K562 (cell line): ENCODE measurements around the gene USP6. TPM values are rescaled to one million over a fixed set of nuclear protein-coding genes. Genes with fewer than 3 reads are reported as not detected.
"Not testable (repeated sequence)": the region's sequence is repeated elsewhere in the genome, so short reads cannot be mapped to it uniquely, and the experiment has no call there.

Source experiments
- ATAC-seq: fragments of 200-7000 bp; cut with Tn5 transposase; 3 replicates; pipeline ENCODE4 v1.9.1; 2020; ENCODE audit warnings: moderate library complexity
- BruUV-seq: library from RNA; stranded (reverse); fragments of 400-500 nt; replicated peaks from 2 replicates; lab custom pipeline; 2021; lab: Mats Ljungman, UMichigan
- CTCF ChIA-PET: fragments of 300-600 bp; formaldehyde crosslinking; extraction: SDS; loops from one replicate; lab custom pipeline; 2021; ENCODE audit warnings: low intra/inter-chr PET ratio; lab: Yijun Ruan, JAX
- POLR2A ChIA-PET: fragments of 300-600, 350-650 bp; sonication (Branson Sonifier 250); formaldehyde crosslinking; extraction: SDS; loops from one replicate; lab custom pipeline; 2021; ENCODE audit warnings: antibody characterized with exemption, inconsistent platforms; lab: Yijun Ruan, JAX
- DNase-seq, 4 experiments: peaks; one replicate each; pipeline versions ENCODE4 v3.0.0 to v3.0.0-alpha.2; 2011 to 2018; ENCODE audit warnings: low spot score in 3 of 4, mixed read lengths in 3 of 4; ENCODE audit errors: extremely low read depth in 1 of 4
- FAIRE-seq: peaks from 2 replicates; lab custom pipeline; 2011; peaks lifted over from hg19 to GRCh38; lab: Jason Lieb, UNC
- H2AFZ ChIP-seq: 2 replicates; pipeline ENCODE4 v1.6.0; 2011; ENCODE audit warnings: low read depth, low read length, control low read depth, inconsistent platforms
- H3K27ac ChIP-seq: fragments of 200-600 bp; 3 replicates; pipeline ENCODE4 v1.8.0; 2011; ENCODE audit warnings: low read depth, mild to moderate bottlenecking, control low read depth, inconsistent platforms, low read length, moderate library complexity, mixed read lengths; ENCODE audit errors: extremely low read depth
- H3K27me3 ChIP-seq, 2 experiments: fragments of 300-600 bp in 1 of 2; 2 replicates in 1 of 2; 3 replicates in 1 of 2; pipeline versions ENCODE4 v1.6.0 to v1.8.0; 2011; ENCODE audit warnings: inconsistent platforms in 2 of 2, low read length in 2 of 2, mild to moderate bottlenecking in 1 of 2, mixed read lengths in 1 of 2, moderate library complexity in 1 of 2; ENCODE audit not compliant: control insufficient read depth in 2 of 2, insufficient read depth in 2 of 2
- H3K36me3 ChIP-seq: fragments of 300-600 bp; 3 replicates; pipeline ENCODE4 v1.8.0; 2011; ENCODE audit warnings: mild to moderate bottlenecking, low read length, inconsistent platforms; ENCODE audit not compliant: control insufficient read depth, insufficient read depth
- H3K4me1 ChIP-seq, 2 experiments: fragments of 200-600 bp in 1 of 2; replicated peaks in 1 of 2; 2 replicates in 1 of 2; 3 replicates in 1 of 2; pipeline versions ENCODE4 v1.5.1 to v1.8.0; 2011; ENCODE audit warnings: inconsistent platforms in 2 of 2, low read length in 2 of 2, mild to moderate bottlenecking in 1 of 2, mixed read lengths in 1 of 2, moderate library complexity in 1 of 2; ENCODE audit not compliant: control insufficient read depth in 2 of 2, insufficient read depth in 2 of 2
- H3K4me2 ChIP-seq: 2 replicates; pipeline ENCODE4 v1.6.1; 2011; ENCODE audit warnings: low read length, control low read depth, inconsistent platforms, mixed read lengths; ENCODE audit not compliant: insufficient read depth
- H3K4me3 ChIP-seq: fragments of 200-600 bp; sonication (generic), shearing (Covaris generic); 2 replicates; pipeline ENCODE4 v1.5.1; 2016; ENCODE audit warnings: control low read depth, inconsistent platforms
- H3K79me2 ChIP-seq: fragments of 200-600 bp; 3 replicates; pipeline ENCODE4 v1.8.0; 2011; ENCODE audit warnings: low read length, inconsistent platforms; ENCODE audit not compliant: control insufficient read depth, insufficient read depth
- H3K9ac ChIP-seq, 2 experiments: 2 replicates each; pipeline versions ENCODE4 v1.6.0 to v1.6.1; 2011; ENCODE audit warnings: low read depth in 2 of 2, low read length in 2 of 2, control low read depth in 1 of 2, inconsistent platforms in 1 of 2, mild to moderate bottlenecking in 1 of 2, mixed read lengths in 1 of 2; ENCODE audit not compliant: insufficient read depth in 1 of 2
- H3K9me1 ChIP-seq: one replicate; pipeline ENCODE4 v1.6.0; 2011; ENCODE audit warnings: inconsistent platforms, mild to moderate bottlenecking, low read length, moderate library complexity; ENCODE audit not compliant: control insufficient read depth, insufficient read depth
- H3K9me3 ChIP-seq: replicated peaks from 2 replicates; pipeline ENCODE4 v1.5.1; 2011; ENCODE audit warnings: low read depth, low read length, inconsistent platforms; ENCODE audit not compliant: control insufficient read depth, insufficient read depth
- H4K20me1 ChIP-seq: replicated peaks from 2 replicates; pipeline ENCODE4 v1.6.1; 2011; ENCODE audit warnings: low read length, inconsistent platforms, mixed read lengths; ENCODE audit not compliant: control insufficient read depth, insufficient read depth
- BRCA1 ChIP-seq, 2 experiments: fragments of 450-650 bp in 1 of 2; sonication (generic) in 1 of 2; formaldehyde crosslinking in 1 of 2; IDR thresholded peaks; 2 replicates each; pipeline versions ENCODE4 v1.5.0 to v1.6.1; 2017 to 2020; ENCODE audit warnings: mild to moderate bottlenecking in 1 of 2, missing genetic modification reagents in 1 of 2
- HDAC2 ChIP-seq: fragments of 450-650 bp; IDR thresholded peaks from 2 replicates; pipeline ENCODE4 v1.6.1; 2016; ENCODE audit warnings: mild to moderate bottlenecking
- HDAC3 ChIP-seq: fragments of 450-650 bp; IDR thresholded peaks from 2 replicates; pipeline ENCODE4 v1.6.1; 2018; ENCODE audit warnings: borderline replicate concordance, mild to moderate bottlenecking, moderate library complexity; ENCODE audit not compliant: partially characterized antibody
- HMG20A ChIP-seq: fragments of 450-650 bp; formaldehyde crosslinking; conservative IDR thresholded peaks from 2 replicates; pipeline ENCODE4 v1.4.0; 2020; ENCODE audit warnings: mild to moderate bottlenecking, mixed read lengths
- KAT2B ChIP-seq: IDR thresholded peaks from one replicate; pipeline ENCODE4 v1.6.1; 2012; ENCODE audit warnings: low read depth, mild to moderate bottlenecking, control low read depth, inconsistent platforms, low read length, moderate library complexity
- PCBP2 ChIP-seq: fragments of 200-400 bp; formaldehyde crosslinking; IDR thresholded peaks from 2 replicates; pipeline ENCODE4 v1.6.1; 2018; ENCODE audit warnings: low read length, low read depth, mild to moderate bottlenecking, moderate library complexity; ENCODE audit not compliant: poor library complexity, severe bottlenecking
- PRMT5 ChIP-seq: sonication (generic); formaldehyde crosslinking; IDR thresholded peaks from 2 replicates; pipeline ENCODE4 v1.5.0; 2020; ENCODE audit warnings: missing genetic modification reagents
- SMARCA4 ChIP-seq: fragments of 450-650 bp; IDR thresholded peaks from 2 replicates; pipeline ENCODE4 v1.6.1; 2016
- SMARCA5 ChIP-seq: fragments of 450-650 bp; IDR thresholded peaks from 2 replicates; pipeline ENCODE4 v1.6.1; 2016
- THRAP3 ChIP-seq: fragments of 450-650 bp; IDR thresholded peaks from 2 replicates; pipeline ENCODE4 v1.6.1; 2016; ENCODE audit warnings: mild to moderate bottlenecking, inconsistent platforms, borderline replicate concordance
- WGBS: fragments of 100-300 bp; shearing (Covaris generic); methylation state at CpG from one replicate; pipeline ENCODE4 v1.1.6; 2016; ENCODE audit warnings: low coverage, mixed read lengths; ENCODE audit not compliant: insufficient coverage; ENCODE audit errors: missing lambda C conversion rate; 5-methylcytosine and 5-hydroxymethylcytosine counted together
- in situ Hi-C: fragments of 300-500 bp; cut with MboI; formaldehyde crosslinking; loops from 4 replicates; pipeline ENCODE4 v1.15.0; 2018; ENCODE audit warnings: inconsistent platforms, mixed read lengths
- intact Hi-C: fragments of 100-400 bp; cut with micrococcal nuclease; formaldehyde crosslinking; loops from 2 replicates; pipeline ENCODE4 v1.14.2; 2022
- polyA plus RNA-seq, 8 experiments: library from polyadenylated mRNA; depleted of rRNA in 4 of 8; stranded (reverse) in 5 of 8; unstranded in 3 of 8; fragments of >200 nt; fragmentation: Nextera tagmentation in 2 of 8; fragmentation: Illumina TruSeq in 1 of 8; extraction: Ambion mirVana in 2 of 8; extraction: Trizol in 1 of 8; gene quantifications; 2 replicates each; pipeline versions ENCODE4 v1.2.1 to v1.2.3, GENCODE V29; 2011 to 2014; ENCODE audit warnings: inconsistent platforms in 1 of 8, missing spikeins in 1 of 8
- total RNA-seq, 7 experiments: library from RNA; depleted of rRNA in 6 of 7; stranded (reverse); fragments of >200 nt in 6 of 7; fragmentation: Illumina TruSeq in 2 of 7; extraction: Trizol in 2 of 7; gene quantifications; 2 replicates each; pipeline versions ENCODE4 v1.2.1 to v1.2.3, GENCODE V29; 2011 to 2021; ENCODE audit warnings: low replicate concordance in 1 of 7
- TF ChIP-seq, protein P1 (sequence below): fragments of 250-450 bp; sonication (Bioruptor Pico); IDR thresholded peaks from 2 replicates; pipeline ENCODE4 v1.5.0; 2020; ENCODE audit warnings: mild to moderate bottlenecking

The USP6 gene
- total and polyA plus RNA-seq, 9 of the 15 experiments (the other 6 are each of a cell fraction or from before 2014, with no cell fraction given): 0.01 to 0.09 (median 0.04) TPM; not detected in 4

DNA sequence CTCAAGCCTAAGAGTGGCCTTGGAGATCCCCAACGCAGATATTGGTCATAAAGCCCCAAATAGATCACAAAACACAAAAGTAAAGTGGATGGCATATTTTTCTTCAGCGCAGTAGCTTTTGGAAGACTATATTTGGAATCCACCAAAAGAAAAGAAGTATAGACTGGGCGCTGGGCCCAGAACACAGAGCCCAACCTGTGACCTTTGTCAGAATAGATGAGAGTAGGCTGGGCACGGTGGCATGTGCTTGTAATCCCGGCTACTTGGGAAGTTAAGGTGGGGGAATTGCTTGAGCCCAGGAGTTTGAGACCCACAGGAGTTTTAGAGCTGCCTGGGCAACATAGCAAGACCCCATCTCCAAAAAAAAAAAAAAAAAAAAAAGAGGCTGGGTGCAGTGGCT, 104.2 kb downstream of the USP6 start:
- ChIA-PET POLR2A (no interaction called here), CTCF (no interaction called here)
- no peaks in the 10 kb centered on the region for H3K9me1 ChIP-seq
- WGBS: 5% methylated on average over 4 of the region's 5 CpGs
- no peaks in the 10 kb centered on the region for H4K20me1 ChIP-seq
- H3K27ac ChIP-seq: no peak overlapping the region
- ATAC-seq: no peak
- H3K4me3 ChIP-seq: no peak overlapping the region
- H3K4me1 ChIP-seq: no peaks in the 10 kb centered on the region
- no peak for DNase-seq
- H3K9ac ChIP-seq: no peak overlapping the region
- peaks cover 2 to 7% of the 10 kb centered on the region in 2 experiments; a peak in 2 of 5 replicates for H3K27me3 ChIP-seq
- BruUV-seq: no TSS peak
- FAIRE-seq: no peak
- TF ChIP-seq BRCA1 (IDR thresholded peaks at IDR 0.05): no peak
- TF ChIP-seq BRCA1 (CRISPR knock-in tag; IDR thresholded peaks at IDR 0.05): no peak
- no peak for TF ChIP-seq HDAC3
- TF ChIP-seq SMARCA5: no peak
- no peak for TF ChIP-seq PRMT5 (CRISPR knock-in tag)
- TF ChIP-seq THRAP3: no peak
- no peak for TF ChIP-seq HDAC2
- TF ChIP-seq SMARCA4: no peak
- TF ChIP-seq, protein P1, sequence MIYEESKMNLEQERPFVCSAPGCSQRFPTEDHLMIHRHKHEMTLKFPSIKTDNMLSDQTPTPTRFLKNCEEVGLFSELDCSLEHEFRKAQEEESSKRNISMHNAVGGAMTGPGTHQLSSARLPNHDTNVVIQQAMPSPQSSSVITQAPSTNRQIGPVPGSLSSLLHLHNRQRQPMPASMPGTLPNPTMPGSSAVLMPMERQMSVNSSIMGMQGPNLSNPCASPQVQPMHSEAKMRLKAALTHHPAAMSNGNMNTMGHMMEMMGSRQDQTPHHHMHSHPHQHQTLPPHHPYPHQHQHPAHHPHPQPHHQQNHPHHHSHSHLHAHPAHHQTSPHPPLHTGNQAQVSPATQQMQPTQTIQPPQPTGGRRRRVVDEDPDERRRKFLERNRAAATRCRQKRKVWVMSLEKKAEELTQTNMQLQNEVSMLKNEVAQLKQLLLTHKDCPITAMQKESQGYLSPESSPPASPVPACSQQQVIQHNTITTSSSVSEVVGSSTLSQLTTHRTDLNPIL (CRISPR knock-in tag): no peak
- TF ChIP-seq PCBP2: no peak
- no peak for TF ChIP-seq HMG20A (CRISPR knock-in tag)
- TF ChIP-seq KAT2B: no peak
- no peak overlapping the region for H3K4me2 ChIP-seq
- in situ Hi-C loops (no loop called here), intact Hi-C loops (no loop called here)
- no peak overlapping the region for H2AFZ ChIP-seq
- H3K9me3 ChIP-seq: no peaks in the 10 kb centered on the region
- H3K79me2 ChIP-seq: no peaks in the 10 kb centered on the region
- H3K36me3 ChIP-seq: no peaks in the 10 kb centered on the region

DNA sequence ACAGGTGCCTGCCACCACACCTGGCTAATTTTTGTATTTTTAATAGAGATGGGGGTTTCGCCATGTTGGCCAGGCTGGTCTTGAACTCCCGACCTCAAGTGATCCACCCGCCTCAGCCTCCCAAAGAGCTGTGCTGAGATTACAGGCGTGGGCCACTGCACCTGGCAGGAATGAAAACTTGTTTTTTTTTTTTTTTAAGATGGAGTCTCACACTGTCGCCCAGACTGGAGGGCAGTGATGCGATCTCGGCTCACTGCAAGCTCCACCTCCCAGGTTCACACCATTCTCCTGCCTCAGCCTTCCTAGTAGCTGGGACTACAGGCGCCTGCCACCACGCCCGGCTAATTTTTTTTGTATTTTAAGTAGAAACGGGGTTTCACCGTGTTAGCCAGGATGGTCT, 106.1 kb downstream of the USP6 start:
- H2AFZ ChIP-seq, H3K36me3 ChIP-seq, POLR2A ChIA-PET, DNase-seq, in situ Hi-C loops, H3K9me1 ChIP-seq, FAIRE-seq, intact Hi-C loops, H4K20me1 ChIP-seq, H3K79me2 ChIP-seq, CTCF ChIA-PET, H3K9me3 ChIP-seq, H3K4me1 ChIP-seq, H3K9ac ChIP-seq, H3K4me3 ChIP-seq, H3K27ac ChIP-seq, BruUV-seq, H3K4me2 ChIP-seq, ATAC-seq, H3K27me3 ChIP-seq: not testable (repeated sequence)
- WGBS: 10% methylated on average over 8 of the region's 12 CpGs
